CD4-positive, alpha-beta T cell (primary cell): ENCODE measurements around the gene THOC5. TPM values are rescaled to one million over a fixed set of nuclear protein-coding genes. Genes with fewer than 3 reads are reported as not detected.

Experiments
- ATAC-seq: fragments of 200-7000 bp; cut with Tn5 transposase; one replicate; pipeline ENCODE4 v1.10.0; 2022; ENCODE audit warnings: mild to moderate bottlenecking; ENCODE audit not compliant: poor library complexity
- CTCF ChIA-PET: fragments of 350-600 bp; sonication (Branson Sonifier 250); formaldehyde crosslinking; loops from one replicate; lab custom pipeline; 2021; ENCODE audit warnings: antibody characterized with exemption, inconsistent platforms; lab: Charles Lee
- POLR2A ChIA-PET: fragments of 350-600 bp; sonication (Branson Sonifier 250); formaldehyde crosslinking; loops from one replicate; lab custom pipeline; 2021; ENCODE audit warnings: antibody characterized with exemption, inconsistent platforms; lab: Charles Lee
- DNase-seq, 14 experiments: peaks; one replicate each; pipeline ENCODE4 v3.0.0-alpha.2; 2013 to 2020; ENCODE audit warnings: mixed read lengths in 2 of 14
- H3K27ac ChIP-seq, 2 donors: one replicate each; pipeline versions ENCODE4 v1.5.1 to v1.7.0; 2013; ENCODE audit warnings: low read length in 2 of 2, low read depth in 1 of 2, mild to moderate bottlenecking in 1 of 2
- H3K27me3 ChIP-seq, 2 experiments: 1 replicate in 1 of 2; 2 replicates in 1 of 2; pipeline versions ENCODE4 v1.6.1 to v1.7.0; 2013; ENCODE audit warnings: low read length in 2 of 2, control low read depth in 1 of 2, mild to moderate bottlenecking in 1 of 2, moderate library complexity in 1 of 2; ENCODE audit not compliant: insufficient read depth in 2 of 2, control insufficient read depth in 1 of 2
- H3K36me3 ChIP-seq: one replicate; pipeline ENCODE4 v1.6.1; 2013; ENCODE audit warnings: low read length, control low read depth; ENCODE audit not compliant: insufficient read depth
- H3K4me1 ChIP-seq: one replicate; pipeline ENCODE4 v1.6.1; 2013; ENCODE audit warnings: low read length, control low read depth; ENCODE audit not compliant: insufficient read depth
- H3K4me3 ChIP-seq: one replicate; pipeline ENCODE4 v1.5.1; 2013; ENCODE audit warnings: mild to moderate bottlenecking, low read length, moderate library complexity
- H3K9me3 ChIP-seq, 2 experiments: 1 replicate in 1 of 2; 2 replicates in 1 of 2; pipeline versions ENCODE4 v1.6.1 to v1.7.0; 2013; ENCODE audit warnings: low read length in 2 of 2, mild to moderate bottlenecking in 2 of 2, control low read depth in 1 of 2, moderate library complexity in 1 of 2; ENCODE audit not compliant: control insufficient read depth in 1 of 2, insufficient read depth in 1 of 2
- H3K27ac Mint-ChIP-seq: one replicate; pipeline ENCODE4 v1.8.0; 2020; ENCODE audit warnings: mixed read lengths
- H3K27me3 Mint-ChIP-seq: one replicate; pipeline ENCODE4 v1.8.0; 2021; ENCODE audit warnings: mixed read lengths
- H3K36me3 Mint-ChIP-seq: one replicate; pipeline ENCODE4 v1.8.0; 2021; ENCODE audit warnings: low read depth, mixed read lengths
- H3K4me1 Mint-ChIP-seq: one replicate; pipeline ENCODE4 v1.8.0; 2021; ENCODE audit warnings: low read depth, mixed read lengths
- H3K4me3 Mint-ChIP-seq: one replicate; pipeline ENCODE4 v1.8.0; 2020; ENCODE audit warnings: mild to moderate bottlenecking, mixed read lengths
- H3K9me3 Mint-ChIP-seq: one replicate; pipeline ENCODE4 v1.8.0; 2020; ENCODE audit warnings: mixed read lengths
- CTCF ChIP-seq: fragments of 200-600 bp; IDR thresholded peaks from one replicate; pipeline ENCODE4 v1.8.0; 2022; ENCODE audit warnings: antibody characterized with exemption, mild to moderate bottlenecking
- intact Hi-C, 2 experiments: fragments of 100-400 bp; cut with DNase I in 1 of 2; cut with micrococcal nuclease in 1 of 2; formaldehyde crosslinking; loops; one replicate each; pipeline versions ENCODE4 v1.15.1 to v1.9.0; 2023 to 2025; cut with DNase I, micrococcal nuclease
- total RNA-seq, 174 experiments: library from RNA in 2 of 174; stranded (reverse) in 2 of 174; gene quantifications; one replicate each; pipeline ENCODE4 v1.2.3 and lab custom pipeline; 2021 to 2026

The THOC5 gene
- total RNA-seq, 2 experiments from 2014 or later: 27.1 to 32.9 TPM

GRCh38 chr22:29485448-29485847 lies 68.1 kb downstream of the THOC5 start:
- H3K4me1 Mint-ChIP-seq: peaks cover 7% of the 10 kb centered on the region

GRCh38 chr22:29484642-29485041 lies 68.9 kb downstream of the THOC5 start:
- no peak for DNase-seq
- ChIA-PET CTCF (no interaction called here), POLR2A (no interaction called here)
- no peak for ATAC-seq
- no peak overlapping the region for H3K4me3 Mint-ChIP-seq
- no peaks in the 10 kb centered on the region for H3K36me3 Mint-ChIP-seq
- peaks cover 19% of the 10 kb centered on the region for H3K27me3 Mint-ChIP-seq
- Histone ChIP-seq H3K27ac (no peak overlapping the region), H3K4me1 (peaks cover 14% of the 10 kb centered on the region), H3K9me3 (peaks cover 0 to 4% of the 10 kb centered on the region in 2 experiments), H3K27me3 (peaks cover 19 to 21% of the 10 kb centered on the region in 2 experiments), H3K4me3 (no peak overlapping the region), H3K36me3 (no peaks in the 10 kb centered on the region)
- TF ChIP-seq CTCF: no peak
- intact Hi-C loops: no loop called here
- no peaks in the 10 kb centered on the region for H3K9me3 Mint-ChIP-seq
- peaks cover 9% of the 10 kb centered on the region for H3K4me1 Mint-ChIP-seq
- H3K27ac Mint-ChIP-seq: no peak overlapping the region

More at GRCh38 chr22:29485448-29485847, 68.1 kb downstream of the THOC5 start:
- CTCF ChIA-PET: no interaction called here
- Mint-ChIP-seq H3K9me3 (no peaks in the 10 kb centered on the region), H3K27me3 (peaks cover 17% of the 10 kb centered on the region), H3K36me3 (no peaks in the 10 kb centered on the region), H3K27ac (no peak overlapping the region), H3K4me3 (no peak overlapping the region)
- no peak for DNase-seq
- no peak for ATAC-seq
- Histone ChIP-seq H3K36me3 (no peaks in the 10 kb centered on the region), H3K4me3 (no peak overlapping the region), H3K27ac (no peak overlapping the region), H3K27me3 (peaks cover 15 to 17% of the 10 kb centered on the region in 2 experiments), H3K9me3 (no peaks in the 10 kb centered on the region), H3K4me1 (peaks cover 10% of the 10 kb centered on the region)
- intact Hi-C loops: no loop called here
- POLR2A ChIA-PET: no interaction called here
- no peak for TF ChIP-seq CTCF

GRCh38 chr22:29483254-29483653 lies 70.3 kb downstream of the THOC5 start:
- ChIA-PET POLR2A (no interaction called here), CTCF (no interaction called here)
- H3K27ac ChIP-seq: no peak overlapping the region
- H3K36me3 Mint-ChIP-seq: no peaks in the 10 kb centered on the region
- DNase-seq (no peak), ATAC-seq (no peak)
- no peak overlapping the region for H3K4me3 Mint-ChIP-seq
- H3K36me3 ChIP-seq: no peaks in the 10 kb centered on the region
- H3K4me1 Mint-ChIP-seq: peaks cover 19% of the 10 kb centered on the region
- no peaks in the 10 kb centered on the region for H3K9me3 Mint-ChIP-seq
- peaks cover 32 to 33% of the 10 kb centered on the region in 2 experiments for H3K27me3 ChIP-seq
- peaks cover 33% of the 10 kb centered on the region for H3K27me3 Mint-ChIP-seq
- no peak for TF ChIP-seq CTCF
- H3K4me1 ChIP-seq: peaks cover 22% of the 10 kb centered on the region
- intact Hi-C loops: no loop called here
- H3K9me3 ChIP-seq: peaks cover 0 to 17% of the 10 kb centered on the region in 2 experiments
- no peak overlapping the region for H3K4me3 ChIP-seq
- no peak overlapping the region for H3K27ac Mint-ChIP-seq
